Neural progenitor cell (in vitro differentiated cells): ENCODE results near the gene CCDC14.

ENCODE experiments used
- EZH2 ChIP-seq: fragments of 200-600 bp; sonication (generic); IDR thresholded peaks from 2 replicates; pipeline ENCODE4 v1.6.1; 2017; ENCODE audit warnings: antibody characterized with exemption, mild to moderate bottlenecking, moderate library complexity
- EZH2phosphoT487 ChIP-seq: fragments of 200-600 bp; sonication (generic); IDR thresholded peaks from 2 replicates; pipeline ENCODE4 v1.6.1; 2017; ENCODE audit warnings: antibody characterized with exemption
- TF ChIP-seq, protein P1 (sequence below): fragments of 200-600 bp; sonication (generic); IDR thresholded peaks from 2 replicates; pipeline ENCODE4 v1.5.1; 2017; ENCODE audit warnings: antibody characterized with exemption, mild to moderate bottlenecking

DNA sequence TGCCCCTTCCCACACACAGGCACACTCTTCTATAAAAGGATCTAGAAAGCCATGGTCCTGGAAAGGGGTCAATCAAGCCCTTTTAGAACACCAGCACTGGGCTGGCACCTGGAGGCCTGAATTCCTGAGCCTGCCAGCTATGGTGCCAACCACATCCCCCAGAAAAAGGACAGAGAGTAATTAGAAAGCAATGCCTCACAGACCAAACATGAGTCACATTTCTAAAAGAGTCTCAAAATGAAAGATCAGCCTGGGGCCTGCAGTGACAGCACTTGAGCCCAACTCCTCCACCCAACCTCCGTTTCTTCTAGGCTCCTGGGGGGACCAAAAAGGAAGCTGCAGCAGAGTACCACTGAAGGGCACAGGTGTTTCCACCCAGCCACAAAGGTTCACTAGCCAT lies 91.0 kb downstream of the CCDC14 start:
- TF ChIP-seq, protein P1, sequence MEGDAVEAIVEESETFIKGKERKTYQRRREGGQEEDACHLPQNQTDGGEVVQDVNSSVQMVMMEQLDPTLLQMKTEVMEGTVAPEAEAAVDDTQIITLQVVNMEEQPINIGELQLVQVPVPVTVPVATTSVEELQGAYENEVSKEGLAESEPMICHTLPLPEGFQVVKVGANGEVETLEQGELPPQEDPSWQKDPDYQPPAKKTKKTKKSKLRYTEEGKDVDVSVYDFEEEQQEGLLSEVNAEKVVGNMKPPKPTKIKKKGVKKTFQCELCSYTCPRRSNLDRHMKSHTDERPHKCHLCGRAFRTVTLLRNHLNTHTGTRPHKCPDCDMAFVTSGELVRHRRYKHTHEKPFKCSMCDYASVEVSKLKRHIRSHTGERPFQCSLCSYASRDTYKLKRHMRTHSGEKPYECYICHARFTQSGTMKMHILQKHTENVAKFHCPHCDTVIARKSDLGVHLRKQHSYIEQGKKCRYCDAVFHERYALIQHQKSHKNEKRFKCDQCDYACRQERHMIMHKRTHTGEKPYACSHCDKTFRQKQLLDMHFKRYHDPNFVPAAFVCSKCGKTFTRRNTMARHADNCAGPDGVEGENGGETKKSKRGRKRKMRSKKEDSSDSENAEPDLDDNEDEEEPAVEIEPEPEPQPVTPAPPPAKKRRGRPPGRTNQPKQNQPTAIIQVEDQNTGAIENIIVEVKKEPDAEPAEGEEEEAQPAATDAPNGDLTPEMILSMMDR = no peak
- TF ChIP-seq EZH2 (no peak), EZH2phosphoT487 (no peak)
